Melanocyte of skin (primary cell): ENCODE results near the gene MFSD11. TPM values are rescaled to one million over a fixed set of nuclear protein-coding genes. Genes with fewer than 3 reads are reported as not detected.

Experiments
- small RNA-seq, 2 donors: library from RNA; depleted of rRNA; stranded (forward); fragments of <200 nt; gene quantifications; one replicate each; pipeline ENCODE3, GENCODE V24; 2012
- total RNA-seq, 2 donors: library from RNA; depleted of rRNA; stranded (reverse); fragments of >200 nt; gene quantifications; 2 replicates each; pipeline ENCODE4 v1.2.3, GENCODE V29; 2012

MFSD11 gene
- total RNA-seq, result 10 to 100 TPM; 17.3 to 29.3 TPM

GRCh38 chr17:76737676-76738467 lies at the start of gene MFSD11:
Gene MFSD11 (plus strand): TSS chr17:76738119. CDS start chr17:76738353, 234 bp downstream.

DNA sequence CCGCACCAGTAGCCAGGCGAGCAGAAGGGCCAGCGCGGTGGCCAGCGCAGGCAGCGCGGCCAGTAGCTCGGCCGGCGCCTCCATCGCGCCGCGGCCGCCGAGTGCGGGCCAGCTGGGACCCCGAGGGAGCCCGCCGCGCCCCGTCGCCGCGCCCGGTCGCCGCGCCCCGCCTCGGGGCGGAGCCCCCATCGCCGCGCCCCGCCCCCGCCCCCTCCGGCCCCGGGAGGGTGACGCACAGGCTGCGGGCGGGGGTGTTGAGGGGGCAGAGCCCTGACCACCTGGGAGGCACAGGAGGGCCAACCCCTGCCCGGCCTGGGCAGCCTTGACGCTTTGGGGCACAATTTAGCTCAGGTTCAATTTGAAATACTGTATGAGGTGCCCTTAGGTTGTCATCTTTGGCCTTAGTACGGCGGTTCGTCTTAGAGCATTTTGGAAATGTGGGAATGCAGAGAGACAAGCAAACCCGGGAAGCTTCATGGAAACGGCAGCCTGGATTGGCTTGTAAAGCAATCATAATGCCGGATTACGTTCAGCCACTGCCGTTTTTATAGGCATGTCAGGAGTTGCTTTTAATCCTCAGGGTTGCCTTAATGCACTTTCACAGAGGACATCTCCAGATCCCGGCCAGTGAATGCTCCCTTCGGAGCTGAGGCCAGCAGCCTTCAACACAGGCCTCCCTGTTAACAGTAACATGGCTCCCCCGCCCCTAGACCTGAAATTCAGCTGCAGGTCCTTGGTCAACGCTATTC lies 26.9 kb upstream of the MFSD11 start, which contains the start of gene MXRA7:
Gene MXRA7 (minus strand): TSS at position 103 of the 749 bp plus-strand sequence. CDS start 19 bp downstream, at position 84.

DNA sequence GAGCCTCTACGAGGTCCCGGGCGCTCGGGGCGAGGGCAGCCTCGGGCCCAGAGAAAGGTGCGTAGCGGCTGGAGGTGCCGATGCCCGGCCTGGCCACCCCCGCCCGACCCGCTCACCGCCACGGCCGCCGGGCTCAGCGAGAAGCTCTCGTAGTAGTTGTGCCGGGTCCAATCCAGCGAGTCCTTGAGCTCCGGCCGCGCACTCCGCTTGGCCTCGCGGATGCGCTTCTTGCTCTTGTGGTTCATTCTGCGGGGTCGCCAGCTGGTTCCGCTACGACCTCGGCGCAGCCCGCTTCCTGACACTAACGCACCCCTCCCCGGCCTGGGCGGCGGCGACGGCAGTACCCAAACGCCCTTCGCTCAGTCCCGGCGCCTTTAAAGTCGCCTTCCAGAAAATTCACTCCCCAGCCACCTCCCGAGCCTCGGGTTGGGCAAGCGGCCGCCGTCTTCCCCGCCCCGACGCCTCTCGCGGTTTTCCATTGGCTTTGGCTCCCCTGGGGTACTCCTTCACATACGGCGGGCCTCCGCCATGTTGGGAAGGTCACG lies 11.6 kb upstream of the MFSD11 start, which contains the start of gene JMJD6:
Gene JMJD6 (minus strand): TSS at position 376 of the 545 bp plus-strand sequence. CDS start 131 bp downstream, at position 245.

GRCh38 chr17:76726776-76727718 lies 10.9 kb upstream of the MFSD11 start, which contains the start of gene METTL23:
Gene METTL23 (plus strand): TSS chr17:76726839. CDS start chr17:76729711, 2,872 bp downstream.

DNA sequence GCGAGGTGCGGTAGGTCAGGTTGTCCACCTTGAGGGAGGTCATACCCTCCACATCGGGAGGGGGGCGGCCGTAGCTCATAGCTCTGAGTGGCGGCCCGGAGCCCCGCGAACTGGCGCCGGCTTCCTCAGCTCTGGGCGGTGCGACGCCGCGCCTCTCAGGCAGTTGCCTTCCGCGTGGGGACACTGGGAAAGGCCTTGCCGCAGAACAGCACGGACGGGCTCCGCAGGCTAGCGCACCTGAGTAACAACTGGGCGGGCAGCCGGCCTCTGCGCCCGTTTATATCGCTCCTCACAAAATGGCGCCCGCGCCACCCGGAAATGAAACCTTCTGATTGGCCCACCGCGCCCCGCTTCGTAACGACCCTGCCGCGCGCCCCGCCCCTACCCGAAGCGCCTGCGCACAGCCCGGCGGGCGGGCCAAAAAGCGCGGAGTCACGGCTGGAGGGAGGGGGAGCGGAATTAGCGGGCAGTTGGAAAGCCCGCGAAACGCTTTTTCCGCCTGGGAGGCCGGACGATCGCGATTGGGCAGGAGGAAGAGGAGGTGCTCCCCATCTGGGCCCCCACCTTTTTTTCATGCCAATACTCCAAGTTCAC lies 740 bp upstream of the MFSD11 start, which contains the start of gene SRSF2:
Gene SRSF2 (minus strand): TSS at position 250 of the 594 bp plus-strand sequence. CDS start 171 bp downstream, at position 79.

Small RNAs within 50 kb of the gene (small RNA-seq; reads per million reads assigned to genes)
- gene AC005837.3 (0 reads per million in 2 donors), gene RF02271 (0 reads per million in 2 donors), gene RNU6-97P (0 to 0.17 reads per million in 2 donors), gene RNY4P36 (0.09 to 0.41 reads per million in 2 donors)

Other genes starting within 250 kb of the MFSD11 start
- 10 to 100 TPM; 19.6 to 27.0 TPM for gene RHBDF2, start 236.7 kb upstream of the MFSD11 start, total RNA-seq
- 100 to 1,000 TPM in 1 of 2 donors, 10 to 100 TPM in 1; 58.8 to 118 TPM for gene CYGB, start 200.4 kb upstream of the MFSD11 start, total RNA-seq
- gene PRCD, start 198.1 kb upstream of the MFSD11 start, total RNA-seq, result 1 to 10 TPM; 6.7 to 8.6 TPM
- gene ST6GALNAC2, start 152.3 kb upstream of the MFSD11 start, total RNA-seq, result 100 to 1,000 TPM in 1 of 2 donors, 10 to 100 TPM in 1; 64.3 to 149 TPM
- gene ST6GALNAC1, start 94.4 kb upstream of the MFSD11 start, total RNA-seq, result not detected
- gene MXRA7, start 27.2 kb upstream of the MFSD11 start, total RNA-seq, result 10 to 100 TPM; 51.6 to 52.9 TPM
- 10 to 100 TPM; 10.3 to 24.3 TPM for gene JMJD6, start 11.5 kb upstream of the MFSD11 start, total RNA-seq
- gene METTL23, start 11.3 kb upstream of the MFSD11 start, total RNA-seq, result 10 to 100 TPM; 27.9 to 39.3 TPM
- 100 to 1,000 TPM; 109 to 245 TPM for gene SRSF2, start 788 bp upstream of the MFSD11 start, total RNA-seq
- gene MGAT5B, start 130.3 kb downstream of the MFSD11 start, total RNA-seq, result 10 to 100 TPM; 57.9 to 58.2 TPM